Measurements from ENCODE around the gene ARHGAP10.

ARHGAP10 gene

GRCh38 chr4:148004228-148004857 lies 272.5 kb downstream of the ARHGAP10 start:
- no peak for DNase-seq

- no peak for DNase-seq
Measured at GRCh38 chr4:148006001-148006400, 274.1 kb downstream of the ARHGAP10 start.

- DNase-seq: no peak
Measured at GRCh38 chr4:148007314-148007760, 275.4 kb downstream of the ARHGAP10 start.

GRCh38 chr4:148007792-148008191 lies 275.9 kb downstream of the ARHGAP10 start:
- DNase-seq: no peak

GRCh38 chr4:148015058-148015457 lies 283.2 kb downstream of the ARHGAP10 start:
- DNase-seq: no peak

GRCh38 chr4:148015468-148015867 lies 283.6 kb downstream of the ARHGAP10 start:
- DNase-seq: no peak

DNA sequence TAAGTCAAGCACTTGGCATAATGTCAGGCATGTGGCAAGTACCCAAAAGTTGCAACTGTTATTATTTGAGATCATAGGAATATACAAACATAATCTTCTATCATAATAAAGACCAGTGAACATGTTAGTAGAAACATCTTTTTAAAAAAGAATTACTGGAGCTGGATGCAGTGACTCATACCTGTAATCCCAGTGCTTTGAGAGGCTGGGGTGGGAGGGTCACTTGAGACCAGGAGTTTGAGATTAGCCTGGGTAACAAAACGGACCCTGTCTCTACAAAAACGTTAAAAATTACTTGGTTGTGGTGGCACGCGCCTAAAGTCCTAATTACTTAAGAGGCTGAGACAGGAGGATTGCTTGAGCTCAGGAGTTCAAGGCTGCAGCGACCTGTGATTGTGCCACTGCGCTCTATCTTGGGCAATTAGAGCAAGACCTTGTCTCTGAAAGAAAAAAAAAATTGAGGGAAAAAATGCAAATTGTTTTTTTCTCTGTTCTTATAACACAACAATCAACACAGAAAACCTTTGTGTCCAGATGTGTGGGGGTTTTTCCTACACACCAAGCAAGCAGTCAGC lies 284.3 kb downstream of the ARHGAP10 start:
- no peak for DNase-seq

DNA sequence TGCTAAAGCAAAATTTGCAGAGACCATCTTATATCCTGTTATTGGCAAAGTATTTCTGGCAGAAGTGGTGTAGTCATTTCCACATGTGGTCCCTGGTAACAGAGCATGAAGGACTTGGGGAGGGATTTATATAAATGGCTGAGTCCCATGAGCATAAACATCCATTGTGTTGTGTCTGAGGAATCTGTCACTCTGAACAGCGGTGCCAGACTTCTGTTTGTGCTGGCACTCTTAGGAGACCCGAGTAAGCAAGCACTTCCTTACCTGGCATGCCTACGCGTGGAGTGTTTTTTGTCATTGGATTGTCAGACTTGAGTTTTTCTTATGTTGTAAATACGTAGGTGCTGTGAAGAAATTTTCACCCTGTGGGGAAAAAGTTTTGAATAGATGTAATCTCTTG lies 285.9 kb downstream of the ARHGAP10 start:
- DNase-seq: no peak

DNA sequence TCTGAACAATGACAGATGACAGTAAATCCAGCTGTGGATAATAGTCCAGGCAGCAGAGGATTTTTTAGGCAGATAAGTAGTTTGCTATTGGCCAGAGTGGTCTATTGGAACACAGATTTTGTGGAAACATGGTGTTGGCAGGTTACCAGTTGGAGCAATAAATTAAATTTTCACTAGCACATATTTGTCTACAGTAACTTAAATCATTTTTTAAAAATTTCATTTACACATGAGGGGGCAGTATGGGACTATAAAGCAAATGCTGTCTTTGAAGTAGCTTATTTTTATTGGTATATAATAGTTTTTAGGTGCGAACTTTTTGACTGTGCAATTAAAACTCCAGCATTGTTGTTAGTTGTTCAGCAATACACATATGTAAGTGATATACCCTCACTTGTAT lies 289.8 kb downstream of the ARHGAP10 start:
- DNase-seq: no peak

DNA sequence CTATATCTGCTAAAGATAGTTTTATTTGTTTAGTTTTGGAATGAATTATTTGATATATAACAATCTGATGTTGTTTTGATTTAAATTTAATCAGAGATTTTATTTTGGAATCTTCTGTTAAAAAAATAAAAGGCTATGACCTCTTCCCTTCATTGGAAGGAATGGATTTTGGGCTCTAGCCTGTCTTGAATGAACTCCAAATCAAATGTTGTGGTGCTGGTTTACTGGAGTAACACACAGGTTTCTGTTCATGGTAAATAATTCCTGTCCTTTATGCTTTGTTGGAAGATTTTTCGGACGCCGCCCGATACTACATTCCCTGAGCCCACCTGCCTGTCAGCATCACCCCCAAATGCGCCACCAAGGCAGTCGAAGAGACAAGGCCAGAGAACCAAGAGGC lies 291.1 kb downstream of the ARHGAP10 start:
- no peak for DNase-seq

- no peak for DNase-seq
Measured at GRCh38 chr4:148023512-148024181, 291.8 kb downstream of the ARHGAP10 start.

DNA sequence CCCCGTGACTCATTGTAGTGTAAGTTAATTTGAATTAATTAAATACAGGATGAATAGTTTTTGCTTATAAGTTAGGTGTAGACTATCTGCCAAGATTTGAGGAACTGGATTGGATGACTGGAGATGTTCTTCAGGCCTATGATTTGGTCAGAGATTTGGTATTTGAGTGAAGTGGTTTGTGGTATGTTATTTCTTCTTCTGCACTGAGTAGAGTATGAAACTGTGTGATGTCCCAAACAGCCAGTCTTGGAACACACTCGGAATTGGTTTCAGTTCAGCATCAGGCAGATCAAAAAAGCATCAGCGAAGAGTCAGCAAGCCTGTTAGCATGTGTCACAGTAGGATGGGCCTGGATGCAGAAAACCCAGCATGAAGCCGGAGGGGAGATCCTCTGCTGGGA lies 294.1 kb downstream of the ARHGAP10 start:
- DNase-seq: no peak

GRCh38 chr4:148027201-148027600 lies 295.3 kb downstream of the ARHGAP10 start:
- DNase-seq: no peak

DNA sequence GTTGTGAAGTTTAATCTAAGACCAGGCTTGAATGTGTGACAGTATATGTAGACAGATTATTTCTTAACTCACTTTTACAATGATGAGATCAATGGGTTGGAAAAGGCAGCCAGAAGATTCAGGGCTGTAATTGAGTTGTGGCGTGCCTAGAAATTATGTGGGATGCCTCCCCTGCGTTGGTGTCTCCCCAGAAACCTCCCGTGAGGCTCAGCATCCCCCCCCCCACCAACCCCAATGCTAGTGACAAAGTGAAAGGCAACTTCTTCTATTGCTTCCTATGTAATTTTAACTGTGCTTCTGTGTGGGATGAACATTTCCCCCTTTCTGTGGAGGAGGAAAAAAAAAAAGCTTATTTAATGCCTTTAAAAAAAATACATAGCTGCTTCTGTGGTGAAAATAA lies 297.9 kb downstream of the ARHGAP10 start:
- DNase-seq: no peak

DNA sequence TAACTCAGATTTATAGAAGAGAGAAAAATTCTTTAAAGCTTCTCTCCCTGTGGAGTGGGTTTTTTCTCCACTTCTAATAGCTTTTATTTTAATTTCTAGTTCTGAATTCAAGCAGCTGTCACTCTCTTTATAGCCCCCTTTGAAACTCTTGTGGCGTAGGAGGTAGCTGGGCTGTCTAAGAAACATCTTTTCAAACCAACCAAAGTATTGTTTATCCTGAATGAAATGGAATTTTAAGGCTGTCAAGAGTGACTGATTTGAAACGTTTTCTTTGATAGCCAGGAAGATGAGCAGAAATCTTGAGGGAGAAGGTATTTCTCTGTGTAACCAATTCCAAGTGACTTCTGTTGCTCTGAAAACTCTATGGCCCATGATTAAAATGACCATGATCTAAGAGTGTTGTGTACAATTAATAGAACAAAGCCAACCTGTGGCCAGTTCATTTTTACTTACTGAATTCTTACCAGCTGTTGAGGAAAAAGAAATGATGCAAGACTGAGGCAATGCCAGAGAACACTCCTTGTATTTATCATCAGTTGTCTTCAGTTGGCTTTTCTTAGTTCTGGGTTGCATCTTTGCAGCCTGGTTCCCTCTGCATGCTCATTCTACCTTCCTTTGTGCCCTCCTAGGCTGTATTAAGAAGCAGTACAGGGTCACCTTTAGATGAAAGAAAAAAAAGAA lies 298.4 kb downstream of the ARHGAP10 start:
- DNase-seq: no peak

- no peak for DNase-seq
Measured at GRCh38 chr4:148034813-148035212, 302.9 kb downstream of the ARHGAP10 start.

DNA sequence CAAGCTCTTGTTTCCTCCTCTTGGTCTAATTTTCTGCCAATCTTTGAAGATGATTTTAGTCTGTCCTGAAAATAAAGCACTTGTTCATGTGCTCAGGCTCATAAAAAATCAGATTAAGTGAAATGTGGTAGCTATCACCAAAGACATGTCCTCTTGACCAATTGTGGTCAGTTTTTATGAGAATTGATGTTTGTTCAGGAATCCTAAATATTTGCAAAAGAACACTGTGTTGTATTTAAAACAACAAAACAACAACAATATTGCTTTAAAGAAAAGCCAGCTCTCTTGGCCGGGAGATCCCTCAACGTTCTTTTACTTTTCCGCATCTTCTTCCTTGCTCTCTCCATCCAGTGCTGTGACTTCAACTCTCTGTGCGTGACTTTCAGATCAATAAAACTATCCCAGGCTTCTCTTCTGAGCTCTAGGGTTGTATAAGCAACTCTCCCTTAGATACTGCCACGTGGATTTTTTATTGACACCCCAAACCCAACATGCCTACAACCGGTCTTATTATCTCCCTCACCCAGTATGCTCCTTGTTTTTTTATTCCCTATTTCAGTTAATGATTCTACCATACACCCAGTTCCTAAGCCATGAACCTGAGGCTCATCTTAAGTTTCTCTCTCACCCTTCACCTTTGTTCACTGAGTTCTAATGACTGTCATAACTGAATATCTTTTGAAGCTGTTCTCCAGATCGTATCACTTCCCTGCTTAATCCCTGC lies 309.9 kb downstream of the ARHGAP10 start:
- no peak for DNase-seq

DNA sequence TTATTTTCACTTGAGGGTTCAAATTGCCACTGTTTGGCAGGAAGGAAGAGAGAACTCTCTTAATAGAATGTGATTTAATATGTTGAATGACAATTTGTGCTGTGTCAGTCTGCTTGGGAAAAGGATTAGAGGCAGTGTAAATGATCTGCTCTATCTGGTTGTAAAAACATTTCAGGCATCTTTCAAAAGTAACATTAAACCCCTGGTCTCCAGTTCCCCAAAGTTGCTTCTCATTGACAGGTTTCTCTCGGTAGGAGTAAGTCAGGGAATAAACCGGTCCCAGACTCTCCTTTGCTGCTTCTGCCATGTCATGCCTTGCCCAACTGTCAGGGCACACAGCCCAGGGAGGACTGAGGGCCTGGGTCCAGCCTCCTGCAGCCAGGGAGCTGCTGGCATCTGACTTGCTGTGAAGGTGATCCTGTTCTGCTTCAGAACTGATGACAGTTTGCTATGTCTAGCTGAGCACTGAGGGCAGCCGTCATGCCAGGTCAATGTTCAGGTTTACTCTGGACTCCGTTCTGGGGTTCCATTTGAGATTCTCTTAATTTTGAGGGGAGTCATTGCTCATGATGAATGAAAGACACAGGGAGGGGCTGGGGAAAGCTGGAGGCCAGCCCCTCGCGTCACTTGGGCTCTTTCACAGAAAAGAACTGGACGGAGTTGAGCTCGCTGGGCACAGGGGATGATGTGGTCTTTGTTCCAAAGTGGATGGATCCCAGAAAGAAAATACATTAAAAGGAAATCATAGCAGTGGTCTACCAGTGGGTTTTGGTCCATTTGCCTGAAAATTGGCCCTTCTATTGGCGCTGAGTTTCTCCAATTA lies 312.4 kb downstream of the ARHGAP10 start:
- no peak for DNase-seq

GRCh38 chr4:148044912-148045352 lies 313.0 kb downstream of the ARHGAP10 start:
- peak; percentile 14 for DNase-seq

DNA sequence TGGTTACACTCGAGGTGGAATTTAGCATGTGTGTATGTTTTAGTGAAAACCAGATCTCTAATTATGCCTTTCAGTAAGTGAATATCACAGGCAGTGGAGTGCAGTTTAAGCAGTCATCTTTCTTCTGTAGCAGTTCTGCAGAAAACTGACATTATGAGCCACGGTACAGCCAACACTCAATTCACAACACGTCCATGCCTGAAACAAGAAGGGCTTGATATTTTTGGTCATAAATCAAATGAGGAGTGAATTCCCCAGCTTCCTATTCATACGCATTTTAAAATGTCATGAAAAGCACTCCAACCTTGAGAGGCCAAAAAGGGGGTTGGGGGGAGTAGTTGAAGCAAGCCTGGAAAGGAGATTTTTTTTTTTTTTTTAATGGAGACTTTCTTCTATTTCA lies 316.7 kb downstream of the ARHGAP10 start:
- DNase-seq: no peak

DNA sequence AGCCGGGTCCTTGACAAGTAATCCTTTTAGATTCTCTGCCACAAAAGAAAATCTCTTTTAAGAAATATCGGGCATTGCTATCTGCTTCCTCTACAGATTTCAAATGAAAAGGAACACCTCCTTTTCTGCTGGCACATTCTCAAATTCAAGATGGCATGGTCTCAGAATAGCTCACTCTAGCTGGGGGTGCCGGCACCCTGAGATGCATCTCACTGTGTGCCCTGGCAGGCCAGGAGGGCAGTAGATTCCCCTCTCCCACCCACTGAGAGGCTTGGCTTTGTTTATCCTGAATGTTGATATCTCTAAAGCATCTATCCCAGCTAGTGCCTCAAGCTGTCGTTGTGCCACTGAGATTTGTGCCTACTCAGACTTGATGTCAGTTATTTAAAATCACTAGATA lies 319.5 kb downstream of the ARHGAP10 start:
- DNase-seq: no peak

- DNase-seq: no peak
Measured at GRCh38 chr4:148052448-148052847, 320.6 kb downstream of the ARHGAP10 start.

Data from midbrain (tissue), 1 donor.